Fibroblast of skin of left quadriceps (primary cell): ENCODE data around the gene ANTXR1.
A peak's percentile ranks its signal among the peaks of the same experiment; 100 is the strongest.

Source experiments
- DNase-seq, 2 experiments: peaks; one replicate each; pipeline ENCODE4 v3.0.0-alpha.2; 2013; ENCODE audit warnings: low read depth in 2 of 2

The ANTXR1 gene

DNA sequence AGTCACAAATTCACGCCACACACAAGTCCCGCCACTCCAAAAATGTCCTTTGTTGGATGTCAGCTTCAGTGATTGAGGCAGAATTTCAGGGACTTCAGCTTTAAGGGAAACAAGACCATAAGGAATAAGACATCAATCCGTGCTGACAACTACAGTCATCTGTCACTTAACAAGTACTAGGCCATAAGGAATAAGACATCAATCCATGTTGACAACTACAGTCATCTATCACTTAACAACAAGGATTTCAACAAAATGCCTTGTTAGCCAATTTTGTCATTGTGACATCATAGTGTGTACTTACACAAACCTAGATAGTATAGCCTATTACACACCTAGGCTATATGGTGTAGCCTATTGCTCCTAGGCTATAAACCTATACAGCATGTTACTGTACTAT, 58.0 kb downstream of the ANTXR1 start:
- no peak for DNase-seq

DNA sequence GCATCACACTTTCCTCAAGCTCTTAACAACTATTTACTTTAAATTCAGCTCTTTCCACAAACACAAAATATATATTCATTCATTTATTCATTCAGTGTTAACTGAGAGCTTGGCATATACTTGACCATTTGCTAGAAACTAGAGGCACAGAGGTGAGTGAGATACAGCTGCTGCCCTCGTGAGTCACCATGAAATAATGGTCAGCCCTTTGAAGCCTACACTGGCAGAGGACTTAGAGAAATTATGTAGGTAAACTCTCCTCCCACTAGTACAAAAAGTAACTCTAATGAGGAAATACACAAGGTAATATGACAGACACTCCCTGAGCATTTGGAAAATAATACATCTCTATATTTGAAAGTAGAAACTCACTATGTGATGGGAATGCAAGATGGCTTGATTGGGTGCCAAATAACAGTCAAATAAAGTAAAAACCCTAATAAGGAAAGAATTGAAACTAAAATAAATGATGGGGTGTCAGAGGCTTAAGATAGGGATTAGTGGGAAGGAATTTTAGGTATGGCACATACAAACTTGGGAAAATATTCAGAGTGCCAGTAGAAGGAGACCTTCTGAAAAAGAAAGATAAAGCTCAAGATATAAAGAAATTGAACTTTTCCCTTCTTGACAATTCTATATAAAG, 61.1 kb downstream of the ANTXR1 start:
- DNase-seq: no peak

DNA sequence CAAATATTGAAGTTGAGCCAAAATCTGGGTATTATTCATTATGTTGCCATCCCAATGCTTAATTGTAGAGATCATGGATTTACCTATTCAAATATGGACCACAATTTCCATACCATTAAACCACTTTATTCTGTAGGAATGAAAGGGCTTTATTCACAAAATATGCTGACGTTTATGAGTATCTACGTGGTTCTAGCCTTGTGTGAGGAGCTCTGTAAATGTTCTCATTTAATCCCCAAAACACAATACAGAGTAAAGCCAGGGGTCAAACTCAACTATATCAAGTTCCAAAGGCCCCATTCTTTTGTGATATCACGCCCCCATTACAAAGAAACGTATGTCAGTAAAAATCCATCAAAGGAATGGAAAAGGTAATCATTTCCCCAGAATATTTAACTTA, 61.9 kb downstream of the ANTXR1 start:
- no peak for DNase-seq

DNA sequence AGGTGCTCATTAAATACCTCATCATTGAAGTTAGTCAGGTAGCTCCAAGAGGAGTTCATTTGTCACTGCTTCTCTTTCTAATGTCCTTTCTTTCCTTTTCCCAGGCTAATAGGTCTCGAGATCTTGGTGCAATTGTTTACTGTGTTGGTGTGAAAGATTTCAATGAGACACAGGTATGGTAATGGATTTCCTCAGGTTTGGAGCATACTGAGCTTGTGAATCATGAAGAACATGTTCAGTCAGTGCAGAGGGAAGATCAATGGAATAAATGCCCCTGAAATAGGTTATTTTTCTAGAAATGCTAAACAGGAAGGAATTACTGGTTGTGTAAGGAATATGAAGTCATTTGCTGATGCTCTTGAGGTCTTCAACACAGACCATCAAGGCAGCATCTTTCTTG, 62.5 kb downstream of the ANTXR1 start:
- DNase-seq: no peak

DNA sequence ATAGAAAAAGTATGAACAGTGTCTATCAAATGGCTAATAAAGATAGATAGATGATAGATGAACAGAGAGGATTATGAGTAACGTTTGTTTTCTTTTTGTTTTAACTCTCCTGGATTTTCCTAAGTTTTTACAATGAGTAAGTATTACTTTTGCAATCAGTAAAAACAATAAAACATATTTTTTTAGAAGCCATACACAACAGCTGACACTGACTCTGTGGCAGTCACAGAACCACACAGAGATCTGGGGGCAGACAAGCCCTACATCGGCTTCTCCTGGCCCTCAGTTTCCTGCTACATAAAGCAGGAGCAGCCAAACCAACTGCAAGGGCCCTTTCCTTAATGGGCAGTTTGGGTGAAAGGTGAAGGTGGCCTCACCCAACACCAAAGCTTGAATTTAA, 63.6 kb downstream of the ANTXR1 start:
- DNase-seq: no peak

DNA sequence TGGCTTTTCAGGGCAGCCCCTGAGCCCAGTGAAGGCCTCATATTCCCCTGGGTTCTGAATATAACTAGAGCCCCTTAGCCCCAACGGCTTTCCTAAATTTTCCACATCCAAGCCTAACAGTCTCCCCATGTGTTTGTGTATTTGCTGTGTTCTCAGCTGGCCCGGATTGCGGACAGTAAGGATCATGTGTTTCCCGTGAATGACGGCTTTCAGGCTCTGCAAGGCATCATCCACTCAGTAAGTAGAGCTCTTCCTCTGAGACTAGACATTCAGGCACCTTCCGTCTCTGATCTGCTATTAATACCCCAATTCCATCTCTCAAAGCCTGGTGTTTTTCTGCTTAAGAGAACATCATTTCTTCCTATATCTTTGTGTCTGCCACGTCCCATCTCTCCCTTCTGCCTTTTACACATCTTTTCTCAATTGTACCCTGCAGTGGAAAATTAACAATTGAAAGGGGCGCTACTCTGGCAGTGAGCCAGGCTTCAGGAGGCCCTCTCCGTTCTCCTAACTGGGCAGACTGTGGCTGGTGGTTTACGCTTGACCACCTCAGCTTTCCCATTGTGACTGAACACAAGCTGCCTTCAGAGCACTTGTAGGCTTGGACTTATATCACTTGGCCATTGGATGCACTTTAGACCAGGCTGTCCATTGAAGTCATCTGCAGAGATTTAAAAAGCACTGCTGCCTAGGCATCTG, 64.4 kb downstream of the ANTXR1 start:
- DNase-seq: no peak

DNA sequence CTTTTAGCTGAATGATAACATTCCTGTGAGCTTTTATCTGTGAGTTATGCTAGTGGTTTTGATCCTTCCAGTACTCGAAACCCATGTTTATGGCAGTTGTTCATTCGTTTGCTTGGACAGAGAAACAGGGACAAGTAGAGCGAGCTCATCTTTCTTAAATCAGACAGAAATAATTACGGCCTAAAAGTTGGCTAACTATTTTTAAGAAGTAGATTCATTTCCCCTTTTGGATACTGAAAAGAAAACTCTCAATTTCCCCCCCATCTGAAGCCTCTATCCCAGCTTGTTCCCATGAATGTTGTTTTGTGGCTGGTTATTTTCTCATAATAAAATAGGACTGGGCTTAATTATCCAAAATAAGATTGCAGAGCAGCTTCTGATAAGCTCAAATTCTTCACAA, 67.1 kb downstream of the ANTXR1 start:
- no peak for DNase-seq

DNA sequence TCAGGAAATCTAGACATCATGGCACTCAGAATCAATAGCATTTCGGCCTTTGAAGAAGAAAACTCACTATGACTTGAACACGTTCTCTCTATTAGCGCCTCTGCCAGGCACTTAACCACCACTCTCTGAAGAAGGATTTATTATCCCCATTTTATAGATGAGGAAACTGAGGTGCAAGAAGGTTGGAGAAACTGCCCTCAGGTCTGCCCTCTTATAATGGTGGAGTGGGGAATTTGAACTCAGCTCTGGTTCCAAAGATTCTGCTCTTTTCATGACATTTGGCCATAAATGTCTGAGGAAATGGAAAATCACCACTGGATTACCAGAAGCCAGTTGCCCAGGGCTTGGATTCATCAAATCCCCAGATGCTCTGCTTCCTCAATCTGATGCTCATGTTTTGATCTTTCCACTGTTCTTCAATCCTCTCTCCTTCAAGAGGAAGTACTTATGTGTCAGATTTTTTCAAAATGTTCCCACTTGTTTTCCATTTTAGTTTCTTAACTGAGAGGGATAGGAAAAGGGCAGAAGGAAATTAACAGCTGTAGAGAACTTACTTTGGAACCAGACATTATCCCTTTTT, 68.1 kb downstream of the ANTXR1 start:
- no peak for DNase-seq

DNA sequence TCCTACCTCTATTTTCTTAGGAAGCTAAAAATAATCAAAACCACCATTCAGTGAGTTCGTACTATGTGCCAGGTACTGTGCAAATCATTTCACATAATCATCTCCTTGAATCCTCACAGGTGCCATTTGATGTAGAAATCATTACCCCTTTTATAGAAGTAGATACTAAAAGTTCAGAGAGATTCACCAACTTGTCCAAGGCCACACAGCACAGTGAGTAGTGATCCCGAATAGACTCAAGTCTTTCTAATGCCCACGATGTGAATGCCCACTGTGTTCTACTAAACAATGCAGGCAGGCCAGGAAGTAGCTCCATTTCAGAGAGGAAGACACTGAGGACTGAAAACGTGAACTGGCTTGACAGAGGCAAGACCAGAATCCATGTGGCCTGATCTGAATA, 68.8 kb downstream of the ANTXR1 start:
- no peak for DNase-seq

DNA sequence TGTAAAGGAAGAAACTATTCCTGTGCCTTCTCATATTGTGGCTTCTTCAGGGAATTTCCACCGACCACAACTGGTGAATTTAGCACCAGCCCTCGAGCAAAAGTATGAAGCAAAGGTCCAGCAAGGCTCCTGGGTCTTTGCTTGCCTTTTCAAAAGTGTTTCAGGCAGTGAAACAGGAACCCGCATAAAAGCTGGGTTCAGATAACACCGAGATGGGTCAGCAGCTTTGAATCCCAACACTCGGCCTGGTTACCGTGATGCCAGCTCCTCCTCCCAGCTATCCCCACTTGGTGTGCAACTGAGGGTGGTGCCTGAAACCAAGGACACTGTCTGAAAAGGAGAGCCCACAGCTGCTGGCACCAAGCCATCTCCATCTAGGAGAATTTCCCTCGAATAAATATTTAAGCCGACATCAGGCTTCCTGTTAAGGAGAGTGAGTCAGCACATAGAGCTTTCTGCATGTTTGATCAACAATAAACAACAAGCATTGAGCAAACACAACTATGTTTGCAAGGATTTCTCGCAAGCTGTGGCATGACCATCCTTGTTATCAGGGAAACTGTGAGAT, 69.5 kb downstream of the ANTXR1 start:
- DNase-seq: peak; percentile 56 to 61

DNA sequence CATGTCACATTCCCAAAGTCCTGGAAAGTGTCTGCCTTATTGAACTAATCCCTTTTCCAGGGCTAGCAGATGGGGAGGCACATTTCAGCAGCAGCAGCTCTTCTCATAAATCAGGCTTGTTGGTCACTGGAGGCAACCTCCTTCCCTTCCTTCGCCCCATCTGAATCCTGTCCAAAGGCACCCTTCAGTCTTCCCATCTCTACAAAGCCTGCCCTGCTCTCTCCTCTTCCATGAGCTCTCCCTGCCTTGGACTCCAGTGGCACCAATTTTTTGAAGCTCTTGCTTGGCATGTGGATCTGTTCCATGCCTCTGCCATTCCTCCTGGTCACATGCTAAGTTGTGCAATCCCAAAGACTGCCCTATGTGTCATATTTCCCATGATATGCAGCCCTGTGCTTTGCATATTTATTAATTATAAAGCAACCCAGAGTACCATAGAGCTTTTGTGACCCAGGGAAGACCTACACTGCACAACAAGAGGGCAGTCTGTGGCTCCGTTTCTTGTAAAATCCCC, 70.3 kb downstream of the ANTXR1 start:
- no peak for DNase-seq

DNA sequence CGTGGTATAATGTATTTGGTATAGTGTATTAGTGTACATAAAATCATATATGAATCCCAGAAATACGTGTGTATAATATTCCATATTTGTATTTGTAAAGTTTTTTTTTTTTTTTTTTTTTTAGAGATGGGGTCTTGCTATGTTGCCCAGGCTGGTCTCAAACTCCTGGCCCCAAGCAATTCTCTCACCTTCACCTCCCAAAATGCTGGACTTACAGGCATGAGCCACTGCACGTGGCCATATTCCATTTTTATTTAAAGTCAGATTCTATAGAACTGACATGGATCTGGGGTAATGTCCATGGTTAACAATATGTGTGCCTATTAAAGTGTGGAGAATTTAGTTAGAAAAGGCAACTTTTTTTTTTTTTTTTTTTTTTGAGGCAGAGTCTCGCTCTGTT, 71.5 kb downstream of the ANTXR1 start:
- no peak for DNase-seq

DNA sequence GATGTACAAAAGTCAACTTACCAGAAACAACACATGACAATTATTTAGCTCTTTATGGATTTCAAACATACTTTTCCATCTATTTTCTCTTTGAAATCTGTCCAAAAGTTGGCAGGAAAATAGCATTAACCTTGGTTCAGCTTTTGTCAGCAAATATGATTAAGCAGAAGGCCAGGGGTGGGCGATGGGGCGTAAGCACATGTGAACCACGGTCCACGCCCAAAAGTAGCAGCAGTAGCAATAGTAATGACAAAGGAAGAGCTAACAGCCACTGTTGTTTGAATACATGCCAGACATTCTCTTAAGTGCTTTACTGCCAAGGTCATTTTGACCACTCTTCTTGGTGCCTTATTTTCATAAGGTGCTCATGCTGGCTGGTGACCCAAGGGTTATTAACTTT, 73.5 kb downstream of the ANTXR1 start:
- DNase-seq: no peak

DNA sequence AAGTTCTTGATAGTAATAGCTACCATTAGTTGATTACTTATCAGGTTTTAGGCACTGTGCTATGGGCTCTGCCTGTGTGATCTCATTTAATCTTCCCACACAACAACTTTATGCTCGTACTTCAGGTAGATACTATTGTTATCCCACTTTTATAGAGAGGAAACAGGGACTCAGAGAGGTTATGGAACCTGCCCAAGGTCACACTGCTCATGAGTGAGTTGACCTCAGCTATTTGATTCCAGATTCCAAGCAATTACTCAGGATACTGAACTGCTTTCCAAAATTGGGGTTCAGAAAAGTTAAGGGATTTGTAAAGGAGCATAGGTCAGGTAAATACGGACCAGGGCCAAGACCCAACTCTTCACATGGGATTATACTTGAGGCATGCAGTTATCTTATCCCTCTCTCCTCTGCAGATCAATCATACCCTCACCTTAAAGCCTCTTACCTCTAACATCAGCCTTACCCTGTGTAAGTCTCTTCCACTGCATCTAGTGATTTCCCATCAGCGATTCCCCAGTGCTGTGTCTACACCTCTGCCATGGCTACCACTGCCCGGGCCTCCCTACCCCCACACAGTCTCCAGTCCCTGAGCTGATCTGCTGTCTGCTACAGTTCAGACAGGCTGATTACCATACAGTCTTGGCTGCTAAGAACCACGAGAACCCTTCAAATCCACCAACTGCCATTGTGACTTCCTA, 74.4 kb downstream of the ANTXR1 start:
- no peak for DNase-seq

DNA sequence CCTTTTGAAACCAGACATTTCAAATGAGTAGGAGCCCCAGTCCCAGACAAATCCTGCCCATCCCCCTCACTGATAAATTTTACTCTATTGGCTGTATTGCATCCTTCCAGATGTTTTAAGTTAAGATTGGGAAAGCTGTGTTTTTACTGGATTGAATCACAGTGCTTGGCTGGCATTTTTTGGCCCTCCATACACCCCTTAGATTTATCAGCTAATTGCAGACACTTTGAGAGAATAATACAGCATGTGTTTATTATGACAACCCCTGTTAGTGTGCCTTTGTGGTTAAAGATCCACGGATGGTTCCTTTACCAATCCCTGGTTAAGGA, 74.9 kb downstream of the ANTXR1 start:
- DNase-seq: peak; percentile 54 to 56

DNA sequence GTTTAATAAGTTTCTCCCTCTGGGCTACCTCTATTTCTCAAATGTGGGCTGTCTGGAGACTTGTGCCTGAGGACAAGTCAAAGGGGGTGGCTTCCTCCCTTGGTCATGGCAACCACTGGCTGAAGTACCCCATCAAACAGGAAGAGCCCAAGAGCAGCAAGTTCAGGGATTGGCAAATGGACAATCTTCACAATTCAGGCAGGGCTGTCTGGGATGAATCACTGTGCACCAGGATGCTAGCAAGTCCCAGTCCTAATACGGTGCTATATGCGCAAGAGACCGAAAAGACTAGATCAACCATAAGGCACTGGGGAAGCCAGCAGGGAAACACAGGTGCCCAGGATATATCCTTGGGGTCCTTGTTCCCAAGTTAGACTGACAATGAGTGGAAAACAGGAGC, 75.5 kb downstream of the ANTXR1 start:
- DNase-seq: no peak

DNA sequence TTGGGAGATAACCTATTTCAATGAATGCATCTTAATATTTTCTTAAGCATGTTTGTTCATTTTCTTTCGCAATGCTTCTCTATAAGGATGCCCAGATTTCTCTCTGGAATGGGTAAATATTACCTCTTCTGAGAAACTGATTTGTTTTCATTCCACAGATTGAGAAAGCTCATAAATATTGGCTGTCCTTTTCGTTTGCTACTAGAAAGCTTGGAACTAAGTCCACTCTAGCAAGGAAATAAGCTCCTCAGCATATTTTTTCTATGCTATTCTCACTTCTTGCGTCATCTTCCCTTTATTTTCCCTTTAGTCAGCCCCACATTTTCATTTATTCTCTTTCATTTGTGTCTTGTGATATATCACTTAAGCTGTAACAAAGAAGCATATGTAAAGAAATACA, 76.3 kb downstream of the ANTXR1 start:
- DNase-seq: no peak

DNA sequence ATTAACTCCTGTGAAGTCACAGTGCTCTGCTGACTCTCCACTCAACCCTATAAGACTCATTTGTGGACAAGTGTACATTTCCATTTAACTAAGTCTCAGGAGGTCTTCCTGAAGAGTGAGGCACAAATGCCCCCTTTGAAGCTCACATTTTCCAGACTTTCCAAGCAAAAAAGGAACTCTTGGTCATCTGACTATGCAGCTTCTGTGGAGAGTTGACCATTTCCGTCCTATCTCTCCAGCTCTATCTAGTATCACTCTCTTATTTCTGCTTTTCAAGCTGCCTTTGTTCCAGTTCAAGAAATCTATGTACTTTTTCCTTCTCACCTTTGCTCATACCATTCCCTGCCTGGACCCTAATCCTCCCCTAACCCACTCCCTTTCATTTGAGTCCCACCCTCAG, 77.0 kb downstream of the ANTXR1 start:
- no peak for DNase-seq

DNA sequence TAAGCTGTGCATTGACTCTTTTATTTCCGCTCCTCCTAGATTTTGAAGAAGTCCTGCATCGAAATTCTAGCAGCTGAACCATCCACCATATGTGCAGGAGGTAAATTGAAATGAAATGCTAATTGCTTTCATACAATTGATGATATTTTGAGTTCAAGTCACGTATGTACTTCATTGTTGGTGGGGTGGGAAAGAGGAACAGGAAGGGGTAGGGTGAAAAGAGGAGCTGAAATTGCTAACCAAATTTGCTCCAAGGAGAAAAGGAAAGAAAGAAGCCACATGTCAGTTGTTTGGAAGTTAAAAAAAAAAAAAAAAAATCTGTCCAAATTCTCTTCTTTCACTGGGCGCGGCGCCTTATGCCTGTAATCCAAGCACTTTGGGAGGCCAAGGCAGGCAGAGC, 77.8 kb downstream of the ANTXR1 start:
- DNase-seq: no peak

DNA sequence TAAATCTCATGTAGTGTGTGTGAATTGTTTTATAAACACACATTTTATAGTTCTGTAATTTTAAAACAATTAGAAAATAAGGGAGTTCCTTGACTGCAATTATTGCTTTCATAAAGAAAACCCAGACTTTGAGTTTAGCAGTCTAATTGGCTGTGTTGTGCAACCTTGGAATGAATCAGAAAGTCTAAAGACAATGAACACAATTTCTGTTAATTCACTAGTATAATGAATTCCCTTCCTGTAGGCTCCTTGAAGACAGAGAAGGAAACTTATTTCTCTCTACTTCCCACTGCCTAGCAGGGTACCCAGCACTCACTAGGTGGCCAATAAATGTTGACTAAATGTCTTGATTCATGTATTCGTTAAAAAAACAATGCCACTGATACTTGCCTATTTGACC, 79.9 kb downstream of the ANTXR1 start:
- DNase-seq: no peak

DNA sequence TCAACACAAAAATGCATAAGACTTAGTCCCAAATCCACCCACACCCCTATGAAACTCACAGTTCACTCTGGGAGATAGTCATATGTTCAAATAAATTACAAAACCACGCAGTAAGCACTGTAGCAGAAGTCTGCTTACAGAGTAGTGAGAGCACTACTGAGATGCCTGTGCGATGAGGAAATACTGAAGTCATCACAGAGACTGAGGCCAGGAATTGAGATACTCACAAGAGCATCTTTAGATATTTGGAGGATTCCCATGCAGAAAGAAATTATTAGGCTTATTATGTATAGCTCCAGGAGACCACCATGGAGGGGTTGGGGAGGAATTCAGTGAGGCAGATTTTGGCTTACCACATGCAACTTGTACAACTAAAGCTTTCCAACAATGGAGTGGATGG, 82.3 kb downstream of the ANTXR1 start:
- peak; percentile 64 to 68 for DNase-seq

DNA sequence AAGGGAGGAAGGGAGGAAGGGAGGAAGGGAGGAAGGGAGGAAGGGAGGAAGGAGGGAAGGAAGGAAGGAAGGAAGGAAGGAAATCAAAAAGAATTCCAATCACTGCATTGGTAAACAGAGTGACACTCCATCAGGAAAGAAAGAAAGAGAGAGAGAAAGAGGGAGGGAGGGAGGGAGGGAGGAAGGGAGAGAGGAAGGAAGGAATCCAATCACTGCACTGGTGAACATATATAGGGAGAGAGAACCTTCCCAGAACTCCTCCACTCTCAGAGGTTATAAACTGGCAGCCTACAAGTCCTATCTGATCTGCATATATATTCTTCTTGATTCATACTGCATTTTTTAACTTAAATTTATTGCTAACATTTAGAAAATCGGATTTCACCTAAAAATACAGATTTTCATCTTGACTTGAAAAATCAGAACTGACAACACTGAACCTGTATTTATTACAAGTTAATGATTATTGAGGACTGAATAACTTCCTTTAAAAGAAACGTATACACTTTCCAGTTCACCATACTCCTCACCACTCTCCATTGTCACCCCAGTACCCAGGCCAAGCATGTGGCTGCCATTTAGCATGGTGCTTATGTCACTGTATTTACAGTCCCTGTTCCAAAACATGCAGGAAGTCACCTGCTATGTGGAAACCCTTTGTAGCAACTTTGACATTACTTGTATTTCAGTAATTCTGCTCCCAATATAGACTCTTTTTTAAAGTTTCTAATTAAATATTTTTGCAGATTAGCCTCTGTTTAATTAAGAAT, 83.5 kb downstream of the ANTXR1 start:
- DNase-seq: no peak
